ENCODE measurements around the gene TEX2.

DNA sequence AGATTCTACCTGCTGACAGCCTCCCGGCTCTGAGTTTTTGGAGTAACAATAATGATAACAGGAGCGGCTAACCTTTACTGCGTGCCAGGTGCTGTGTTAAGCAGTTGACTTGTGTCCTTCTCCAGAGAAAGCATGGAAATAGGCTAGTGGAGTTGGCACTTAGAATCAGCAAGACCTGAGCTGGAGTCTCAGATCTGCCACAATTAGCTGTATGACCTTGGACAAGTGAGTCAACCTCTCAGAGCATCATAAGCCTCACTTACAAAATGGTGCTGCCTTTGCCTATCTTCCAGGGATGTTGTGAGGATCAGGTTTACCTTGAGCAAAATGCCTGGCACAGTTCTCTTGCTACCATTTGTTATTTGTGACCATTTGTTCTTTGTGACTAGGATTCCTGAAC, 32.1 kb upstream of the TEX2 start:
- TF ChIP-seq GATA2 (IDR thresholded peaks at IDR 0.05; ENCODE audit: low read depth, low read length) (no peak), GATA3 (IDR thresholded peaks at IDR 0.05; ENCODE audit: low read depth, low read length) (no peak)

Measured in SH-SY5Y (cell line).